ENCODE measurements around the gene SMG6. TPM values are rescaled to one million over a fixed set of nuclear protein-coding genes. Genes with fewer than 3 reads are reported as not detected.

Gene SMG6
- total and polyA plus RNA-seq, 2 of the 13 experiments (the other 11 are each of a cell fraction or from before 2014, with no cell fraction given), result 4.6 to 14.6 TPM

GRCh38 chr17:2335726-2336214, 32.2 kb upstream of the SMG6 start:
- Histone ChIP-seq H3K79me2 (ENCODE audit: insufficient read depth, low read length) (peaks cover 42% of the 10 kb centered on the region), H3K27me3 (ENCODE audit: control insufficient read depth in 1 of 2, insufficient read depth in 2 of 2, low read length in 2 of 2) (no peaks in the 10 kb centered on the region; a peak in 1 of 5 replicates), H3K4me1 (ENCODE audit: insufficient read depth, low read length) (peaks cover 35% of the 10 kb centered on the region), H4K20me1 (ENCODE audit: insufficient read depth, low read length) (no peaks in the 10 kb centered on the region; the same call in 1 of the 2 replicates), H3K4me2 (ENCODE audit: low read depth, low read length) (peak overlapping the region; percentile 96), H3K9ac (ENCODE audit: insufficient read depth, low read depth, low read length) (peak overlapping the region; percentile 96), H3K27ac (ENCODE audit: extremely low read length, insufficient read depth, low read length) (peak overlapping the region; percentile 77), H3K36me3 (replicated peaks in 1 of 2; ENCODE audit: control insufficient read depth in 1 of 2, insufficient read depth in 2 of 2, low read length in 2 of 2) (peaks cover 24 to 42% of the 10 kb centered on the region in 2 experiments), H3K4me3 (replicated peaks in 1 of 3; ENCODE audit: insufficient read depth in 1 of 3, low read depth in 2 of 3, low read length in 3 of 3) (peak overlapping the region; percentile 67 to 100 (median 99)), H3K9me3 (ENCODE audit: low read length) (no peaks in the 10 kb centered on the region), H2AFZ (ENCODE audit: low read length) (no peak overlapping the region)
- ChIA-PET POLR2A (interaction anchor here (0.8 to 2.1 kb wide), 18 partner anchors 9 to 619 kb away, joined by 3 to 23 read pairs (median 5); partner anchors contain the start of genes SMG6 and SRR), CTCF (ENCODE audit: low intra/inter-chr PET ratio, low total read pairs) (interaction anchor here (1.6 kb wide), 1 partner anchor 17 kb away, joined by 5 read pairs; no protein-coding TSS in a partner anchor)
- DNase-seq (ENCODE audit: low spot score) (no peak), FAIRE-seq (no peak), ATAC-seq (no peak)
- intact Hi-C loops (cut with micrococcal nuclease; ENCODE audit: unreplicated experiment) (loop anchor here (2.0 to 5.0 kb wide), 2 partner anchors 17 to 67 kb away; partner anchors contain the start of gene MNT), in situ Hi-C loops (cut with HindIII; ENCODE audit: extremely low pct_ligation_motif_present, low pct_unique_long_range_greater_than_20kb) (no loop called here)
- 1% methylated on average over 16 of the region's 17 CpGs for WGBS (ENCODE audit: low lambda C conversion rate)
- BruUV-seq (replicated peaks), result TSS peak; percentile 60
- TF ChIP-seq ZNF782 (CRISPR knock-in tag; IDR thresholded peaks at IDR 0.05; ENCODE audit: borderline replicate concordance), result 0 out of 2 replicates have a peak, but pooled peaks have one; percentile 17
- TF ChIP-seq ZNF761 (CRISPR knock-in tag; conservative IDR thresholded peaks at IDR 0.05), result 0 out of 2 replicates have a peak, but pooled peaks have one; percentile 17
- TF ChIP-seq ARID3A (IDR thresholded peaks at IDR 0.05; ENCODE audit: low read depth, low read length), result no peak
- TF ChIP-seq HNF1A (IDR thresholded peaks at IDR 0.05; ENCODE audit: low read depth), result no peak
- TF ChIP-seq HNF1A (CRISPR knock-in tag; IDR thresholded peaks at IDR 0.05; ENCODE audit: borderline replicate concordance), result 0 out of 2 replicates have a peak, but pooled peaks have one; percentile 2
- TF ChIP-seq RBFOX2 (IDR thresholded peaks at IDR 0.05; ENCODE audit: low read depth, low read length), result no peak
- TF ChIP-seq ZSCAN29 (CRISPR knock-in tag; conservative IDR thresholded peaks at IDR 0.05), result 0 out of 2 replicates have a peak, but pooled peaks have one; percentile 1
- TF ChIP-seq TERF1 (CRISPR knock-in tag; IDR thresholded peaks at IDR 0.05), result 0 out of 2 replicates have a peak, but pooled peaks have one; percentile 57
- TF ChIP-seq HDAC2 (CRISPR knock-in tag; IDR thresholded peaks at IDR 0.05), result no peak
- 0 out of 2 replicates have a peak, but pooled peaks have one; percentile 22 for TF ChIP-seq ZBTB3 (CRISPR knock-in tag; IDR thresholded peaks at IDR 0.05; ENCODE audit: borderline replicate concordance, low read depth)
- 0 out of 2 replicates have a peak, but pooled peaks have one; percentile 52 for TF ChIP-seq REXO4 (CRISPR knock-in tag; IDR thresholded peaks at IDR 0.05; ENCODE audit: borderline replicate concordance)
- TF ChIP-seq ZBTB14 (CRISPR knock-in tag; IDR thresholded peaks at IDR 0.05), result no peak
- TF ChIP-seq ATM (IDR thresholded peaks at IDR 0.05; ENCODE audit: borderline replicate concordance), result no peak
- TF ChIP-seq SATB2 (CRISPR knock-in tag; IDR thresholded peaks at IDR 0.05), result no peak
- TF ChIP-seq HDAC6 (IDR thresholded peaks at IDR 0.05; ENCODE audit: low read depth, low read length), result no peak

All from HepG2 (cell line).